HG02571 (cell line): ENCODE measurements around the gene EIF2S1.
"Not testable (repeated sequence)": the region's sequence is repeated elsewhere in the genome, so short reads cannot be mapped to it uniquely, and the experiment has no call there.

Experiments used
- ATAC-seq: cut with Tn5 transposase; IDR thresholded peaks from one replicate; pipeline ENCODE4 v1.9.1; 2021; ENCODE audit warnings: mild to moderate bottlenecking, moderate library complexity; ENCODE audit not compliant: unreplicated experiment

EIF2S1 gene

DNA sequence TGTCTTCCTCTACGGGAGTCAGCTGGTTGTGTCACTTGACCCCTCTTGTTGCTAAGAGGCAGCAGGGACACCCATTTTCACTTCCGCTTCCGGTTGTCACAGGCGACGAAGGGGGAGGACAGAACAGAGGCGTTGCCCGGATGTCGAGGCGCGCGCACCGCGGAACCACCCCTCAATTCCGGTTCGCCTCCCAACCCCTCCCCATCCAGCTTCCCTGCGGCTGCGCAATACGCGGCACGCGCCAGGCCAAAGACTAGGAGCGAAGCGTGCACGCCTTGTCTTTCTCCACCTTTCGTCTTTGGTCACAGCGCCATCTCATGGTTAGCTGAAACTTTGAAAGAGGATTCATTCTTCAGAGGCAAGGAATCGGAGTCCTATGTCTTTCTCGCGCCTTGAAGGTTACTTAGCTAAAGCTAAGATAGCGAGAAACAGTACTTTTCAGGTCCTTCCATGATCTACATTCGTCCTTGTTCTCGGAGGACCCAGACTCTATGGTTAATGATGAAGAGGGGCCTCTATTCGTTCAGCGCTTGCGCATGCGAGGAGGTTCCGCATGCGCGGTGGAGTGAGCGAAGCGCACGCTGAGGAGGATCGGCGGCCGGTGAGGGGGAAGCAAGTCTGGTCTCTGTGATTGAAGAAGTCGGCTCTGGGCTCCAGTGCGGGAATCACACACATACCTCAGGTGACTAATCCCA, at the start of gene EIF2S1, which contains the start of gene ATP6V1D:
Gene EIF2S1 (plus strand): TSS at position 554 of the 695 bp plus-strand sequence. CDS start 4,440 bp downstream, outside the sequence.
Gene ATP6V1D (minus strand): TSS at position 30 of the 695 bp plus-strand sequence. CDS start 106 bp downstream, outside the sequence.
- ATAC-seq: peak; percentile 90

- ATAC-seq: no peak
Observed at GRCh38 chr14:67311868-67312267, 48.3 kb upstream of the EIF2S1 start.

DNA sequence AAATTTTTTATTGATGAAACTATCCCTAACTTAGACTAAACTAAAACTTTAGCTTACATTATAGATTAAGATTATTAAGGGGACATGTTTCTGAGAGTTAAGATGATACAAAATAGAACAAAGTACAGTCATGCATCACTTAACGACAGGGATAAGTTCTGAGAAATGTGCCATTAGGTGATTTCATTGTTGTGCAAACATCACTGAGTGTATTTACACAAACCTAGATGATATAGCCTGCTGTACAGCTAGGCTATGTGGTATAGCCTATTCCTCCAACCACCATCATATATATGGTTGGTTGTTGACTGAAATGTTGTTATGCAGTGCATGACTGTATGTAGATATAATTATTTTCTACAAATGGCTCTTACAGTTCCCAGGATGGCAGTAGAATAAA, 47.0 kb upstream of the EIF2S1 start:
- ATAC-seq: no peak

- no peak for ATAC-seq
Observed at GRCh38 chr14:67317822-67318221, 42.3 kb upstream of the EIF2S1 start.

- ATAC-seq: no peak
Observed at GRCh38 chr14:67319142-67319541, 41.0 kb upstream of the EIF2S1 start.

DNA sequence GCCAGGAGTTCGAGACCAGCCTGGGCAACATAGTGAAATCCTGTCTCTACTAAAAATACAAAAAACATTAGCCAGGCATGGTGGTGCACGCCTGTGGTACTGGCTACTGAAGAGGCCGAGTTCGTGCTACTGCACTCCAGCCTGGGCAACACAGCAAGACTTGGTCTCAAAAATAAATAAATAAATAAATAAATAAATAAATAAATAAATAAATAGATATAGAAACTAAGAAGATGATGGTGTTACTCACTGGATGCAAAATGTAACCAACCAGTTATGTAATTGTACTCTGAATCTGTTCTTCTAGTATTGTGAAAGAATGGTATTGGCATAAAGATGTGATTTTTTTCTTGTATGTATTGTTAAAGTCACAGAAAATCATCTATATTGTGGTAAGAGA, 30.5 kb upstream of the EIF2S1 start:
- not testable (repeated sequence) for ATAC-seq

DNA sequence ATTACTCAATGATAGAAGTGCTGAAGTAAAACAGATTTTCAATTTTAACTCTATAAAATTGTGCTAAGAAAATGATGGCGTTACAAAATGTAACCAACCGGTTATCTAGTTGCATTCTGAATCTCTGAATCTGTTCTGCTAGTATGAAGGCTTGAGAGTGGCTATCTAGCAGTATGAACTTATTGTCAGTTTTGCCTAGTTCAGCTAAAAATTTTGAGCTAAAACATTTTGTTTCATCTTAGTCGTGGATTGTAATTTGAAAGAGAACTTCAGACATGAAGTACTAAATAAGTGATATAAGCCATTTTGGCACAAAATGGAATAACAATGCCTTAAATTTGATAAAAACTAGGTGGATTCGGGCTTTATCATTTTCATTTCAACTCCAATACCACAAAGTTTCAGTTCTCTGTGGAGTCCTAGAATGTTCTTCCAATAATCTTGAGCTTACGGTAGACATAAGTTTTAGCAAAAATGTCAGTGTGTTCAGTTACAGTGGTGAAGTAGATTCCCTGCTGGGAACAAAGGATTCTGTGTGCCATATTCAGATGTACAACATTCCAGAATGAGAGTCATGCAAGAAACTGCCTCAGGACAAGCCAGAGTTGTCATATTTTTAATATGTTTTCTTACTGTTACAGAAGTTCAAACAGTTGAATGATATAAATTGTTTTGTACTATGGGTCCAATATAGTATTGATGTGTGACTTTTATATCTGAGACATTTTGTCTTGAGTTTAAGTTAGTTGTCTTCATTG, 28.6 kb upstream of the EIF2S1 start:
- no peak for ATAC-seq

DNA sequence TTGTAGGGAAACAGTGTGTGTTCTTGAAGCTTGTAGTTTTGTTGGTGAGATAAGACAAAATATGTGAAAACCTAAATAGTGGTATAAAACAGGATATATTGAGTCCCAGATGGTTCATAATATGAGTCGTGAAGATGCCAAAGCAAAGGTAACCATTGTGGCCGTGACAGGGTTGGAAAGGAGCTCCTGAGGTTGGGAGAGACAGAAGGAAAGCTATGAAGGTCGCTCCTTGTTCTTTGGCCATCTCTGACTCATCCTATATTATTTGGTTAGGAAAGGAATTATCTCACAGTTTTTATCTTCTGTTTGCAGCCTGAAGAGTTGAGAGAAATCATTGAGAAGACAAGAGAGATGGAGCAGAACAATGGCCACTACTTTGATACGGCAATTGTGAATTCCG, 27.7 kb upstream of the EIF2S1 start:
- no peak for ATAC-seq

- ATAC-seq: no peak
Observed at GRCh38 chr14:67335781-67336180, 24.3 kb upstream of the EIF2S1 start.

- ATAC-seq: not testable (repeated sequence)
Observed at GRCh38 chr14:67341231-67341630, 18.9 kb upstream of the EIF2S1 start.

- ATAC-seq: no peak
Observed at GRCh38 chr14:67343601-67344230, 16.4 kb upstream of the EIF2S1 start.

- no peak for ATAC-seq
Observed at GRCh38 chr14:67345583-67345982, 14.5 kb upstream of the EIF2S1 start.

- no peak for ATAC-seq
Observed at GRCh38 chr14:67352055-67352454, 8.1 kb upstream of the EIF2S1 start.

DNA sequence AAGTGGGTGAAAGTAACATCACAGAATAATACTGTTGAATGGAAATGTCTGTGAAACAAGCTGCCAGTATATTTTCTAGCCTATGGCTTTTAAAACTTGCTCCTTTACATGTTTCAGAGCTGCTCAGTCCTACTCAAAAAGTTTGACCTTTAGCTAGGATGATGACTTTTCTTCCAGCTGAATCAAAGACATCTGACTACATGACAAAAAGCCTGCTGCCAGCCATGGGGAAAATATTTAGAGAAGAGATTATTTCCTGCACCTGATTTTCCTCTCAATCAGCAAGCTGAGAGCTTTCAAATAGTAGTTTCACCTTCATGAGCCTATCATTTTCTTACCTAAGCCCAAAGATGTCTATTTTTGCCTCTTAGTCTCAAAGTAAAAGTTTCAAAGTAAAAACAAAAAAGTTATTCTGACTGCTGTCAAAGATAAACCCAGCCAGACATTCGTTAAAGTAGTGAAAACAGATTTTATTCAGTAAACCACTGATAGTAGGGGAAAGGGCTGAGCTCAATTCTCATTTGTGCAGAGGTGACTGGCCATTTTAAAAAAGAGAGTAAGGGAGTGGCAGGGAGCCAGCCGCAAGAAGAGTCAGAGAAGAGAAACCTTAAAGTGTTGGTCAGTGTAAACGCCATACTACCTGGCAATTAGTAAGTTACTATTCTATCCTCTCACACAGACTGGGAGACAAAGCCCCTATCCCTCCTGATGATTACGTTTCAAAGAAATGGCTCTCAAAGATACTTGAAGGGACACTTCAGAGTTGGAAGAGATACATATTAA, 2.8 kb upstream of the EIF2S1 start:
- no peak for ATAC-seq

- ATAC-seq: no peak
Observed at GRCh38 chr14:67357969-67358354, 2.2 kb upstream of the EIF2S1 start.

DNA sequence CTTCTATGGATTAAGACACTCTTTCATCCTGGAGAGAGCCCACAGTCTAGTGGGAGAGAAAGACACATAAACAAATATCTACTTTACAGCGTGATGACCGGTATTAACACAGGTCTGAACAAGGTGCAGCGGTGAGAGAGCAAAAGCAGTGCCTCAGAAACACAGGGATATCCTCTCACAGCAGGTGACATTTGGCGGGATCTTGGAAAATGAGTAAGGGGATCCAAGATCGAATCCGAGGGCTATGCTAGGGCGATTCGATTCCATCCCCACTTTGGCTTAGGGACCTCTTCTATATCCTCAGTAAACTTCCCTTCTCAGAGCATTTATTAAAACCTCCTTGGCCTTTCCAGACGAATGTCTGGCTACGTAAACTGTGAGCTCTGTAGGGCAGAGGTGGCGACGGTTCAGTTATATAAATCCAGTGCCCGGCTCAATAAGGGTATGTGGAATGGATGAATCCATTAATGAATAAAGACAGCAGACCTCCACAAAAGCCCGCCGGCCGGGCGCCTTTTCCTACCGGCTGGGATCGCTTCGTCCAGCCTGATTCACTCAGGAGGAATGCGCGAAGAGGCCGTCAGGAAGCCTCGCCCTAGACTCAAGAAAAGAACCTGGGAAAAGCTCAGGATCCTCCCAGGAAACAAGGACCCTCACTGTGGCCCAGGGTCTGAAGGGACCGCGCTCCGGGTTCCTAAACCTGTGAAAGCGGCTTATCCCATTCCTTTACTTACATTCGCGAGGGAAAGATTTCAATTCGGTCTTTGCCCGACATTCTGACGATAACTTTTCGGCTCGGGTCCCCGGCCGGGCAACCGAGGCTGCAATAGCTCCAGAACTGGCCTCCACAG, 979 bp upstream of the EIF2S1 start:
- ATAC-seq: no peak

- peak; percentile 26 for ATAC-seq
Observed at GRCh38 chr14:67360470-67361206, 510 bp downstream of the EIF2S1 start.

DNA sequence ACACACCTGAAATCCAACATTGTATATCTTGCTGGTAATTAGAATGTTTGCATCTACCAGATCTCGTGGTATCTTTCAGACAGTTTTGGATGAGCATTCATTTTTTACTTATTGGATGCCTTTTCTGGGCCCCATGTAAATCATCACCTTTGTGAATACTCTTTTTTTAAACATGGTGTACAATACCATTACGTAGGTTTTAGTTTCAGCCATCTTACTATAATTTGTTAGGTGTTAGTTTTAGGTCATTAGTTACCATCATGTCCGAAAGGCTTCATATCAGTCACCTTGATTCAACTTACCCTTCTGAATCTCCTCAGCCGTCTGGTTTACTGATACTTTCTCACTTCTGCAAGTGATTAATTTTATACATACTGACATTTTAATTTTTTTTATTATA, 5.3 kb downstream of the EIF2S1 start:
- no peak for ATAC-seq

- ATAC-seq: no peak
Observed at GRCh38 chr14:67370830-67371229, 10.7 kb downstream of the EIF2S1 start.
